K562 (cell line): Measurements from ENCODE around the gene RPL15. TPM values are rescaled to one million over a fixed set of nuclear protein-coding genes. Genes with fewer than 3 reads are reported as not detected.

Experiments
- ATAC-seq: fragments of 200-7000 bp; cut with Tn5 transposase; 3 replicates; pipeline ENCODE4 v1.9.1; 2020; ENCODE audit warnings: moderate library complexity
- BruUV-seq: library from RNA; stranded (reverse); fragments of 400-500 nt; replicated peaks from 2 replicates; lab custom pipeline; 2021; lab: Mats Ljungman, UMichigan
- CTCF ChIA-PET: fragments of 300-600 bp; formaldehyde crosslinking; extraction: SDS; loops from one replicate; lab custom pipeline; 2021; ENCODE audit warnings: low intra/inter-chr PET ratio; lab: Yijun Ruan, JAX
- POLR2A ChIA-PET: fragments of 300-600, 350-650 bp; sonication (Branson Sonifier 250); formaldehyde crosslinking; extraction: SDS; loops from one replicate; lab custom pipeline; 2021; ENCODE audit warnings: antibody characterized with exemption, inconsistent platforms; lab: Yijun Ruan, JAX
- DNase-seq, 4 experiments: peaks; one replicate each; pipeline versions ENCODE4 v3.0.0 to v3.0.0-alpha.2; 2011 to 2018; ENCODE audit warnings: low spot score in 3 of 4, mixed read lengths in 3 of 4; ENCODE audit errors: extremely low read depth in 1 of 4
- FAIRE-seq: peaks from 2 replicates; lab custom pipeline; 2011; peaks lifted over from hg19 to GRCh38; lab: Jason Lieb, UNC
- H2AFZ ChIP-seq: 2 replicates; pipeline ENCODE4 v1.6.0; 2011; ENCODE audit warnings: low read depth, low read length, control low read depth, inconsistent platforms
- H3K27ac ChIP-seq: fragments of 200-600 bp; 3 replicates; pipeline ENCODE4 v1.8.0; 2011; ENCODE audit warnings: low read depth, mild to moderate bottlenecking, control low read depth, inconsistent platforms, low read length, moderate library complexity, mixed read lengths; ENCODE audit errors: extremely low read depth
- H3K27me3 ChIP-seq, 2 experiments: fragments of 300-600 bp in 1 of 2; 2 replicates in 1 of 2; 3 replicates in 1 of 2; pipeline versions ENCODE4 v1.6.0 to v1.8.0; 2011; ENCODE audit warnings: inconsistent platforms in 2 of 2, low read length in 2 of 2, mild to moderate bottlenecking in 1 of 2, mixed read lengths in 1 of 2, moderate library complexity in 1 of 2; ENCODE audit not compliant: control insufficient read depth in 2 of 2, insufficient read depth in 2 of 2
- H3K36me3 ChIP-seq: fragments of 300-600 bp; 3 replicates; pipeline ENCODE4 v1.8.0; 2011; ENCODE audit warnings: mild to moderate bottlenecking, low read length, inconsistent platforms; ENCODE audit not compliant: control insufficient read depth, insufficient read depth
- H3K4me1 ChIP-seq, 2 experiments: fragments of 200-600 bp in 1 of 2; replicated peaks in 1 of 2; 2 replicates in 1 of 2; 3 replicates in 1 of 2; pipeline versions ENCODE4 v1.5.1 to v1.8.0; 2011; ENCODE audit warnings: inconsistent platforms in 2 of 2, low read length in 2 of 2, mild to moderate bottlenecking in 1 of 2, mixed read lengths in 1 of 2, moderate library complexity in 1 of 2; ENCODE audit not compliant: control insufficient read depth in 2 of 2, insufficient read depth in 2 of 2
- H3K4me2 ChIP-seq: 2 replicates; pipeline ENCODE4 v1.6.1; 2011; ENCODE audit warnings: low read length, control low read depth, inconsistent platforms, mixed read lengths; ENCODE audit not compliant: insufficient read depth
- H3K4me3 ChIP-seq: fragments of 200-600 bp; sonication (generic), shearing (Covaris generic); 2 replicates; pipeline ENCODE4 v1.5.1; 2016; ENCODE audit warnings: control low read depth, inconsistent platforms
- H3K79me2 ChIP-seq: fragments of 200-600 bp; 3 replicates; pipeline ENCODE4 v1.8.0; 2011; ENCODE audit warnings: low read length, inconsistent platforms; ENCODE audit not compliant: control insufficient read depth, insufficient read depth
- H3K9ac ChIP-seq, 2 experiments: 2 replicates each; pipeline versions ENCODE4 v1.6.0 to v1.6.1; 2011; ENCODE audit warnings: low read depth in 2 of 2, low read length in 2 of 2, control low read depth in 1 of 2, inconsistent platforms in 1 of 2, mild to moderate bottlenecking in 1 of 2, mixed read lengths in 1 of 2; ENCODE audit not compliant: insufficient read depth in 1 of 2
- H3K9me1 ChIP-seq: one replicate; pipeline ENCODE4 v1.6.0; 2011; ENCODE audit warnings: inconsistent platforms, mild to moderate bottlenecking, low read length, moderate library complexity; ENCODE audit not compliant: control insufficient read depth, insufficient read depth
- H3K9me3 ChIP-seq: replicated peaks from 2 replicates; pipeline ENCODE4 v1.5.1; 2011; ENCODE audit warnings: low read depth, low read length, inconsistent platforms; ENCODE audit not compliant: control insufficient read depth, insufficient read depth
- H4K20me1 ChIP-seq: replicated peaks from 2 replicates; pipeline ENCODE4 v1.6.1; 2011; ENCODE audit warnings: low read length, inconsistent platforms, mixed read lengths; ENCODE audit not compliant: control insufficient read depth, insufficient read depth
- PHF21A ChIP-seq: fragments of 450-650 bp; IDR thresholded peaks from 2 replicates; pipeline ENCODE4 v1.6.1; 2017; ENCODE audit warnings: low read depth, borderline replicate concordance
- SRSF1 ChIP-seq: fragments of 200-400 bp; formaldehyde crosslinking; IDR thresholded peaks from 2 replicates; pipeline ENCODE4 v1.6.1; 2017; ENCODE audit warnings: mild to moderate bottlenecking, low read depth, low read length, moderate library complexity
- TBP ChIP-seq: optimal IDR thresholded peaks from 2 replicates; pipeline ENCODE3; 2011; ENCODE audit warnings: low read depth, low read length, improper control_type of control experiment
- ZNF134 ChIP-seq: fragments of 250-450 bp; sonication (Bioruptor Pico); conservative IDR thresholded peaks from 2 replicates; pipeline ENCODE4 v1.4.0; 2020
- ZNF23 ChIP-seq: fragments of 250-450 bp; sonication (Bioruptor Pico); IDR thresholded peaks from 2 replicates; pipeline ENCODE4 v1.4.0; 2020; ENCODE audit warnings: mild to moderate bottlenecking
- ZNF764 ChIP-seq: fragments of 250-450 bp; sonication (Bioruptor Pico); IDR thresholded peaks from 2 replicates; pipeline ENCODE4 v1.4.0; 2020; ENCODE audit warnings: low read depth, mild to moderate bottlenecking, moderate library complexity
- WGBS: fragments of 100-300 bp; shearing (Covaris generic); methylation state at CpG from one replicate; pipeline ENCODE4 v1.1.6; 2016; ENCODE audit warnings: low coverage, mixed read lengths; ENCODE audit not compliant: insufficient coverage; ENCODE audit errors: missing lambda C conversion rate; 5-methylcytosine and 5-hydroxymethylcytosine counted together
- in situ Hi-C: fragments of 300-500 bp; cut with MboI; formaldehyde crosslinking; loops from 4 replicates; pipeline ENCODE4 v1.15.0; 2018; ENCODE audit warnings: inconsistent platforms, mixed read lengths
- intact Hi-C: fragments of 100-400 bp; cut with micrococcal nuclease; formaldehyde crosslinking; loops from 2 replicates; pipeline ENCODE4 v1.14.2; 2022
- polyA plus RNA-seq, 8 experiments: library from polyadenylated mRNA; depleted of rRNA in 4 of 8; stranded (reverse) in 5 of 8; unstranded in 3 of 8; fragments of >200 nt; fragmentation: Nextera tagmentation in 2 of 8; fragmentation: Illumina TruSeq in 1 of 8; extraction: Ambion mirVana in 2 of 8; extraction: Trizol in 1 of 8; gene quantifications; 2 replicates each; pipeline versions ENCODE4 v1.2.1 to v1.2.3, GENCODE V29; 2011 to 2014; ENCODE audit warnings: inconsistent platforms in 1 of 8, missing spikeins in 1 of 8
- total RNA-seq, 7 experiments: library from RNA; depleted of rRNA in 6 of 7; stranded (reverse); fragments of >200 nt in 6 of 7; fragmentation: Illumina TruSeq in 2 of 7; extraction: Trizol in 2 of 7; gene quantifications; 2 replicates each; pipeline versions ENCODE4 v1.2.1 to v1.2.3, GENCODE V29; 2011 to 2021; ENCODE audit warnings: low replicate concordance in 1 of 7

Gene RPL15
- total and polyA plus RNA-seq, 9 of the 15 experiments (the other 6 are each of a cell fraction or from before 2014, with no cell fraction given): 2,393 to 8,850 (median 3,928) TPM

GRCh38 chr3:23913182-23913581 lies 3.8 kb upstream of the RPL15 start:
- Histone ChIP-seq H3K27me3 (no peaks in the 10 kb centered on the region), H2AFZ (no peak overlapping the region), H3K79me2 (peaks cover 37% of the 10 kb centered on the region), H4K20me1 (peaks cover 9% of the 10 kb centered on the region), H3K9me3 (no peaks in the 10 kb centered on the region), H3K4me1 (peaks cover 6 to 13% of the 10 kb centered on the region in 2 experiments), H3K36me3 (peaks cover 21% of the 10 kb centered on the region), H3K4me2 (no peak overlapping the region), H3K9ac (no peak overlapping the region), H3K9me1 (no peaks in the 10 kb centered on the region), H3K27ac (no peak overlapping the region), H3K4me3 (no peak overlapping the region)
- in situ Hi-C loops: no loop called here
- FAIRE-seq (no peak), DNase-seq (no peak), ATAC-seq (no peak)
- intact Hi-C loops: loop anchor here (10.0 kb wide), 1 partner anchor 582 kb away; the partner anchor contains the start of gene THRB
- CTCF ChIA-PET: no interaction called here
- POLR2A ChIA-PET: no interaction called here
- BruUV-seq: no TSS peak
- TF ChIP-seq ZNF764 (no peak), ZNF23 (no peak), PHF21A (no peak), SRSF1 (no peak), TBP (no peak), ZNF134 (CRISPR knock-in tag) (no peak)
- 76% methylated on average over 1 of the region's 1 CpG for WGBS
